Measurements from ENCODE around the gene TNFRSF13B.

DNA sequence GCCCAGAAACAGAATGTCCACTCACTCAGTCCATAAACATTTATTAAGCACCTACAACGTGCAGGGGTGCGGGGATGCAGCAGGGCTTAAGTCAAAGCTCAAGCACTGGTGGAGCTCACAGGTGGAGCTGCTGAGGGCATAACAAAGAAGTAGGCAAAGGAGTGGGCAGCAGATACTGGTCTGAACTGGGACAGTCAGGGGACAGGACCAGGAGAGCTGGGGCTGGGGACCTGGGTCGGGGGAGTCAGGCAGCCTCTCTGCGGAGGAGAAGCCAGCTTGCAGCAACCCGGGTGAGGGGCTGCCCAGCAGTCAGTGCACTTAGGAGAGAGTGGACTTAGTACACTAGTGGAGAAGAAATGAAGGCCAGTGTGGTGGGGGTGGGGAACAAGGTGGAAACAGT is 10.0 kb upstream of the TNFRSF13B start:
- TF ChIP-seq, protein P1, sequence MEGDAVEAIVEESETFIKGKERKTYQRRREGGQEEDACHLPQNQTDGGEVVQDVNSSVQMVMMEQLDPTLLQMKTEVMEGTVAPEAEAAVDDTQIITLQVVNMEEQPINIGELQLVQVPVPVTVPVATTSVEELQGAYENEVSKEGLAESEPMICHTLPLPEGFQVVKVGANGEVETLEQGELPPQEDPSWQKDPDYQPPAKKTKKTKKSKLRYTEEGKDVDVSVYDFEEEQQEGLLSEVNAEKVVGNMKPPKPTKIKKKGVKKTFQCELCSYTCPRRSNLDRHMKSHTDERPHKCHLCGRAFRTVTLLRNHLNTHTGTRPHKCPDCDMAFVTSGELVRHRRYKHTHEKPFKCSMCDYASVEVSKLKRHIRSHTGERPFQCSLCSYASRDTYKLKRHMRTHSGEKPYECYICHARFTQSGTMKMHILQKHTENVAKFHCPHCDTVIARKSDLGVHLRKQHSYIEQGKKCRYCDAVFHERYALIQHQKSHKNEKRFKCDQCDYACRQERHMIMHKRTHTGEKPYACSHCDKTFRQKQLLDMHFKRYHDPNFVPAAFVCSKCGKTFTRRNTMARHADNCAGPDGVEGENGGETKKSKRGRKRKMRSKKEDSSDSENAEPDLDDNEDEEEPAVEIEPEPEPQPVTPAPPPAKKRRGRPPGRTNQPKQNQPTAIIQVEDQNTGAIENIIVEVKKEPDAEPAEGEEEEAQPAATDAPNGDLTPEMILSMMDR (IDR thresholded peaks at IDR 0.05) = no peak
- no peak for TF ChIP-seq GABPA (IDR thresholded peaks at IDR 0.05; ENCODE audit: low read depth)
- TF ChIP-seq, protein P2, sequence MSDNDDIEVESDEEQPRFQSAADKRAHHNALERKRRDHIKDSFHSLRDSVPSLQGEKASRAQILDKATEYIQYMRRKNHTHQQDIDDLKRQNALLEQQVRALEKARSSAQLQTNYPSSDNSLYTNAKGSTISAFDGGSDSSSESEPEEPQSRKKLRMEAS (IDR thresholded peaks at IDR 0.05; ENCODE audit: low read depth) = no peak
